ENCODE results near the gene MYO5A. TPM values are rescaled to one million over a fixed set of nuclear protein-coding genes. Genes with fewer than 3 reads are reported as not detected.
"Not testable (repeated sequence)": the region's sequence is repeated elsewhere in the genome, so short reads cannot be mapped to it uniquely, and the experiment has no call there.

The MYO5A gene
- total RNA-seq, 1 donor from 2014 or later: 31.2 TPM

DNA sequence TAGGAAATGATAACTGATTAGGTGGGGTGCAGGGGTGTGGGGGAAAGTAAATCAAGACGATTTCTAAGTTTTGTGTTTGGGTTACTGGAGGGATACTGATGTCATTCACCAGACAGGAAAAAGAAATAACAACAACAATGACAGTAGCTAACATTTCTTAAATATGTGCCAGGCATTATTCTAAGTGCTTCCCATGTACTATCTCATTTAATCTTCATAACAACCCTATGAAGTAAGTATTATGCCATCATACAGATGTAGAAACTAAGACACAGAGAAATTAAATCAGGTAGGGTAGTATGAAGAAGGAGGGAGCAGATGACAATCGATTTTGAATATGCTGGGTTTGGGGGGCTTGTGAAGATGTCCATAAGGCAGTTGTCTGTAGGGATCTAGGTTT is 13.3 kb downstream of the MYO5A start:
- intact Hi-C loops (cut with DNase I): no loop called here
- TF ChIP-seq POLR2AphosphoS5 (IDR thresholded peaks at IDR 0.05; ENCODE audit: insufficient read depth in 1 of 2, low read depth in 1 of 2) (no peak), POLR2A (IDR thresholded peaks at IDR 0.05) (no peak)
- TF ChIP-seq, protein P1, sequence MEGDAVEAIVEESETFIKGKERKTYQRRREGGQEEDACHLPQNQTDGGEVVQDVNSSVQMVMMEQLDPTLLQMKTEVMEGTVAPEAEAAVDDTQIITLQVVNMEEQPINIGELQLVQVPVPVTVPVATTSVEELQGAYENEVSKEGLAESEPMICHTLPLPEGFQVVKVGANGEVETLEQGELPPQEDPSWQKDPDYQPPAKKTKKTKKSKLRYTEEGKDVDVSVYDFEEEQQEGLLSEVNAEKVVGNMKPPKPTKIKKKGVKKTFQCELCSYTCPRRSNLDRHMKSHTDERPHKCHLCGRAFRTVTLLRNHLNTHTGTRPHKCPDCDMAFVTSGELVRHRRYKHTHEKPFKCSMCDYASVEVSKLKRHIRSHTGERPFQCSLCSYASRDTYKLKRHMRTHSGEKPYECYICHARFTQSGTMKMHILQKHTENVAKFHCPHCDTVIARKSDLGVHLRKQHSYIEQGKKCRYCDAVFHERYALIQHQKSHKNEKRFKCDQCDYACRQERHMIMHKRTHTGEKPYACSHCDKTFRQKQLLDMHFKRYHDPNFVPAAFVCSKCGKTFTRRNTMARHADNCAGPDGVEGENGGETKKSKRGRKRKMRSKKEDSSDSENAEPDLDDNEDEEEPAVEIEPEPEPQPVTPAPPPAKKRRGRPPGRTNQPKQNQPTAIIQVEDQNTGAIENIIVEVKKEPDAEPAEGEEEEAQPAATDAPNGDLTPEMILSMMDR (IDR thresholded peaks at IDR 0.05): no peak
- H3K4me1 ChIP-seq: peaks cover 44% of the 10 kb centered on the region

DNA sequence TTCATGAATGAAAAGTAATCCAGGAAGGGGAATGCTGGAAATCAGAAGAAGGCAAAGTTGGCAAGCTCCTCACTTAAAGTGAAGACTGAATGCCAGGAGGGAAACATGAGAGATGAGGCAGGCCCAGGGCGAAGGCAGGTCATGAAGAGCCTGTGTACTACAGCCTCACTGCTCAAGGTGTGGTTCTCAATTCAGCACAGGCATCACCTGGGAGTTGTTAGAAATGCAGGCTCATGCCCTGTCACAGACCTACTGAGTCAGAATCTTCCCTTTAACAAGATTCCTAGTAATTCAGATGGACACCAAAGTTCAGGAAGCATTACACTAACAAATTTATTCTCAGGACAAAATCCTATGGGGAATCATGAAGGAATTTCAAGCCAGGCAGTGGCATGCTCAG is 14.2 kb downstream of the MYO5A start:
- H3K4me3 ChIP-seq: no peak overlapping the region
- no peak overlapping the region for H3K27ac ChIP-seq
- peaks cover 52% of the 10 kb centered on the region for H3K4me1 ChIP-seq
- H3K9me3 ChIP-seq: no peaks in the 10 kb centered on the region
- no peaks in the 10 kb centered on the region for H3K36me3 ChIP-seq
- no peaks in the 10 kb centered on the region for H3K27me3 ChIP-seq
- intact Hi-C loops (cut with DNase I): no loop called here
- TF ChIP-seq POLR2A (IDR thresholded peaks at IDR 0.05) (no peak), POLR2AphosphoS5 (IDR thresholded peaks at IDR 0.05; ENCODE audit: insufficient read depth in 1 of 2, low read depth in 1 of 2) (no peak)
- TF ChIP-seq, protein P1 (IDR thresholded peaks at IDR 0.05): no peak
- no peak for DNase-seq (ENCODE audit: extremely low spot score in 2 of 2)

More for the DNA sequence above, 13.3 kb downstream of the MYO5A start:
- Histone ChIP-seq H3K36me3 (no peaks in the 10 kb centered on the region), H3K27me3 (no peaks in the 10 kb centered on the region), H3K4me3 (no peak overlapping the region), H3K27ac (no peak overlapping the region), H3K9me3 (no peaks in the 10 kb centered on the region)
- no peak for DNase-seq (ENCODE audit: extremely low spot score in 2 of 2)

DNA sequence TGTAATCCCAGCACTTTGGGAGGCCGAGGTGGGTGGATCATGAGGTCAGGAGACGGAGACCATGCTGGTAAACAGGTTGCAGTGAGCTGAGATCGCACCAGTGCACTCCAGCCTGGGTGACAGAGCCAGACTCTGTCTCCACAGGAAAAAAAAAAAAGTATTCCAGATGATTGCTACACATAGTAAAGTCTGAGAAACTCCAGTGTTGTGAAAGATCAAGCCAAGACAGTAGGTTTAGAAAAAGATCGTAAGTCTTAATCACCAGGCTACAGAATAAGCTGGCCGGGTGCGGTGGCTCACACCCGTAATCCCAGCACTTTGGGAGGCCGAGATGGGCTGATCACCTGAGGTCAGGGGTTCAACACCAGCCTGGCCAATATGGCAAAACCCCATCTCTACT is 15.8 kb downstream of the MYO5A start:
- DNase-seq (ENCODE audit: extremely low spot score in 2 of 2); intact Hi-C loops (cut with DNase I); H3K27ac ChIP-seq; H3K36me3 ChIP-seq; H3K9me3 ChIP-seq; H3K4me3 ChIP-seq; H3K27me3 ChIP-seq: not testable (repeated sequence)
- peaks cover 59% of the 10 kb centered on the region for H3K4me1 ChIP-seq

DNA sequence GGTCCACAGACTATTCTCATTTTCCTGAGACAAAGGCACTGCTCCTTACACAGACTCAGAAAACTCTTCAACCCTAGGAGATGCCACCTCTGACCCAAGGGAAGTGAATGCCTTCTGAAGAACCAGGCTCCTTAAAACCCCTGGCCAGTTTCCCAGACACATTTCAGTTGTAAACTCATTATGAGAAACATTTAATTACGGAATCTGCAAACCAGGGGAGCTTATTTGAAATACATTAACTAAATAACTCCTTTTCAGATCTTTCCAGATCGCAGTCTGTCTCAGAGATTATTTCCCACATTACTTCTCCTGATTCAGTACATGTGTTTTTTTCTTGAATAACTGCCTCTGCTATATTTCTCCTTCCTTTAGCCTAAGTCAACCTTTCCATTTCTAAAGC is 17.6 kb downstream of the MYO5A start:
- H3K27ac ChIP-seq: no peak overlapping the region
- no peaks in the 10 kb centered on the region for H3K9me3 ChIP-seq
- no peaks in the 10 kb centered on the region for H3K36me3 ChIP-seq
- no peaks in the 10 kb centered on the region for H3K27me3 ChIP-seq
- H3K4me1 ChIP-seq: peaks cover 57% of the 10 kb centered on the region
- intact Hi-C loops (cut with DNase I): no loop called here
- DNase-seq (ENCODE audit: extremely low spot score in 2 of 2): no peak
- H3K4me3 ChIP-seq: no peak overlapping the region
- TF ChIP-seq POLR2A (IDR thresholded peaks at IDR 0.05) (no peak), POLR2AphosphoS5 (IDR thresholded peaks at IDR 0.05; ENCODE audit: insufficient read depth in 1 of 2, low read depth in 1 of 2) (no peak)
- TF ChIP-seq, protein P1 (IDR thresholded peaks at IDR 0.05): no peak

DNA sequence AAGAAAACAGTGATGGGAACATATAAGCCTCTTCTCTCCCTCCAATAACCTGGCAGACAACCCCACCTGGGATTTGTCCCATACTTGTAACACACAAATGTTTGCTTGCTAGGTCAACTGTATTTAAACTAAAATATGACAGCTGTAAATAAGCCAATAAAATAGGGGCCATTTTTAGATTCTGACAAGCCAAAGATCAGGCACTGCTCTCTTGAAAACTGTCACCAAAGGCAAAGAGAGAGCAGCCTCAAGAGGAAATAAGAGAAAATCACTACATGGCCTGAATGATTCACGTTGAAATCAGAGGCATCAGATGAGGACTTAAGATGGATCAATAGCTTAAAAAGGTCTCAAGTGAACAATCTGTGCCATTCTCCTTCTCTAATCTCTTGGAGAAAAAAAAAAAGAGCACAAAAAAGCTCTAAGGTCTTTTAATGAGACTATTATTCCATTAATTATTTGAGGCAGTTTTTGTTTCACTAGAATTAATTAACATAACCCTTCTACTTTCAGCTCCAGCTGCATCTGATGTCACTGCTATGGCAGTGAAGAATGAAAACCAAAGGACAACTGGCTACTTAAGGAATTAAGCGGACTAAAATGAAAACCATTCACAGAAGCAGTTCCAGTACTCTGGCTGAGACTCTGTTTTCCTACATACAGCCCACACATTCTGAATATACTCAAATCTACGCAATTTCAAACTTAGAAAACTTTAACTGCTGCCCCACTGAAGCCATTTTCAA is 19.0 kb downstream of the MYO5A start:
- TF ChIP-seq POLR2A (IDR thresholded peaks at IDR 0.05) (no peak), POLR2AphosphoS5 (IDR thresholded peaks at IDR 0.05; ENCODE audit: insufficient read depth in 1 of 2, low read depth in 1 of 2) (no peak)
- TF ChIP-seq, protein P1 (IDR thresholded peaks at IDR 0.05): no peak
- Histone ChIP-seq H3K4me1 (peaks cover 47% of the 10 kb centered on the region), H3K27ac (no peak overlapping the region), H3K36me3 (no peaks in the 10 kb centered on the region), H3K27me3 (no peaks in the 10 kb centered on the region), H3K4me3 (no peak overlapping the region), H3K9me3 (no peaks in the 10 kb centered on the region)
- intact Hi-C loops (cut with DNase I): no loop called here
- DNase-seq (ENCODE audit: extremely low spot score in 2 of 2): no peak
